Dedifferentiated amniotic fluid mesenchymal stem cell (primary cell): ENCODE results near the gene BORCS6.
"Not testable (repeated sequence)": the region's sequence is repeated elsewhere in the genome, so short reads cannot be mapped to it uniquely, and the experiment has no call there.

Source experiments
- DNase-seq: peaks from one replicate; pipeline ENCODE4 v3.0.0-alpha.2; 2016; ENCODE audit errors: extremely low spot score

BORCS6 gene

GRCh38 chr17:8189711-8190477 is at the start of gene BORCS6:
Gene BORCS6, minus strand, starts transcription at chr17:8190180. Its CDS starts 40 bp downstream, at chr17:8190140.
- DNase-seq: peak; percentile 96

GRCh38 chr17:8237886-8238285 is 47.9 kb upstream of the BORCS6 start:
- DNase-seq: no peak

DNA sequence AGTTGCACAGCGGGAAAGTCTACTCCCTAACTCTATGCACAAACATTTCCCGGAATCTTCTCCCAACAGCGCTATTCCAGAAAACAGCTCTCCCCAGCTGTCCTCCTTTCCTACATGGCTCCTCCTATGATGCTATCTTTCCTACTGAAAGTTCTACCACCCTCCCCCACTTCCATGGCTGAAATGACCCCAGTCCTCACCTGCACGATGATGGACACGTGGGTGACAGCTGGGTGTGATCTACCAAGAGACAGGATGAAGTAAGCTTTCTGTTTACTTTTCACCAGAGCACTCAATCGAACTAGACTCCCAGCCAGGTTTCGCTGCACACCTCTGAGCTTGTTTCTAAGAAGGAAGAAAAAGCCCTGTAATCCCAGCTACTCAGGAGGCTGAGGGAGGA is 47.2 kb upstream of the BORCS6 start:
- no peak for DNase-seq

- no peak for DNase-seq
Measured at GRCh38 chr17:8235676-8236075, 45.7 kb upstream of the BORCS6 start.

DNA sequence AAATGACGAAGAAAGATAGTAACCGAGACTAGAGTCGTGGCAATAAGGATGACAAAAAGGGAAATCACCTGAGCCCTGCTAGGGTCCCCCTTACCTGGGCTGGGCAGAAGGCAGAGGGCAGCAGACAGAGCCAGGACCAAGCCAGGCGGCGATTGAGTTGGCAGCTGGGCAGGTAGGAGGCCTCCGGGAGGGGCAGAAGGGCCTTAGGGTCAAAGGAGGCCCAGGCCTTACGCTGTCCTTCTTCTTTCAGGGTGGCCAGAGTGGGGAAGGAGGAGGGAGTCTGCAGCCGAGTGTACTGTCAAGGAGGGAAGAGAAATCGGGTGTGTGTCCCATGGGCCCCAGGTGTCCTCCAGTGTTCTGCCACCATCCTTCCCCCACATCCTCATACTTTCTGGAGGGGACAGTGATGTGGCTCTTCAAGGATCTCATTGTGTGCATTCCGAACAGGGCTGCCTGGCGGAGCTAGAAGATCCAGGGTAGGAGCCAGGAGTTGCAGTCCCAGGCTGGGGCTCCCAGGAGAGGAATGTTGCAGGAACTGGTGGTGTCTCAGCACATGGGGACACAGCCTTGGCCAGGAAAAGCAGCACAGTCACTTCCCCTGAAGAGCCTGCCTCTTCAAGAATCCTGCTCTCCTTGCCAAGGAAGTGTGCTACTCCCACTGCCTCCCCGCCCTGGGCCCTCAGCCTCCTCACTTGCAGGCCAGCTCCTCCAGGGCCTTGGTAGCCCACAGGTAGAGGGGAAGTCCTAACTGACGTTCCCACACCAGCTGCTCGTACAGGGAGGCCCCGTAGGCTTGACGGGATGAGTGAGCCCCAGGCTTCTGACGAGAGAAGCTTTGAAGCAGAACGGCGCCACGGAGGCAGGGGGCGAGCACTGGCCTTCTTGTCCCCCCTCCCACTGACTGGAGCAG is 44.6 kb upstream of the BORCS6 start:
- DNase-seq: no peak

GRCh38 chr17:8231701-8232100 is 41.7 kb upstream of the BORCS6 start:
- DNase-seq: no peak

DNA sequence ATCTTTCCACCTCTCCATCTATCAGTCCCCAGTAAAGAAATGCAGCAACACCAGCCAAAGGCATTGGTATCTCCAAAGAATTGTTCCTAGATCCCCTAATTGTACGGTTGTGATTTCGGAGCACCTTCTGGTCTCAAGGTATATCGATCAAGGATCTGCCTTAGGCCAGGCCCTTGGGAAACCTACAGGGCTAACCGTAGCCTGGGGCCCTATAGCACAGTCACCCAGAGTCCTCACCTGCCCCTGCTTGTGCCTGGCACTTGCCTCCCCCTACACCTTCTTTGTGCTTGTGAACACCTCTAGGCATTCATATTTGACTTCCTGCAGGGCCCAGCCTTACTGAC is 37.2 kb upstream of the BORCS6 start:
- no peak for DNase-seq

DNA sequence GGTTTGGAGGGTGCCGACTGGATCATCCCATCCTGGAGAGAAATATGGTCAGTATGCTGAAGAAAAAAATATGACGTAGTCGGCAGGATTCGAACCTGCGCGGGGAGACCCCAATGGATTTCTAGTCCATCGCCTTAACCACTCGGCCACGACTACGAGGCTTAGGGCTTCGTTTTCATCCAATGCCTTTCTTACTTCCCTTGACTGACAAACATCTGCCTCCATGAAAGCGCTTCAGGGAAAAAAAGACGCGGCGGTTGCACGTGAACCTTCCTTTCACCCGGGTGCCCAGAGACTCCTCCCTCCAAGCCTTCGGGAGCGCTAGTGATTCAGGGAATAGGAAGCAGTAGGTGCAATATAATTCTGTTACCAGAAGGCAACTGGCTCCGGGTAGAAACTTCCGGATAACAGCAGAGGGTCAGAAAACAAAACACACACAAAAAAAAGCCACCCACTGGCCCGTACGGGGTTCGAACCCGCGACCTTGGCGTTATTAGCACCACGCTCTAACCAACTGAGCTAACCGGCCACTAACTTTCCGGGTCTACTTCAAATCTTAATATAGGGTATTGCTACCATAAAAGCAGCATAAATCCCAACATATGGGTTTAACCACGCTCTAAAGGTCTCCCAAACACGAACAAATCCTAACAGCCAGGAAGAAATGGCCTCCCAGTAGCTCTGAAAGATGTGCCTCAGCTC is 36.7 kb upstream of the BORCS6 start:
- DNase-seq: peak; percentile 92

DNA sequence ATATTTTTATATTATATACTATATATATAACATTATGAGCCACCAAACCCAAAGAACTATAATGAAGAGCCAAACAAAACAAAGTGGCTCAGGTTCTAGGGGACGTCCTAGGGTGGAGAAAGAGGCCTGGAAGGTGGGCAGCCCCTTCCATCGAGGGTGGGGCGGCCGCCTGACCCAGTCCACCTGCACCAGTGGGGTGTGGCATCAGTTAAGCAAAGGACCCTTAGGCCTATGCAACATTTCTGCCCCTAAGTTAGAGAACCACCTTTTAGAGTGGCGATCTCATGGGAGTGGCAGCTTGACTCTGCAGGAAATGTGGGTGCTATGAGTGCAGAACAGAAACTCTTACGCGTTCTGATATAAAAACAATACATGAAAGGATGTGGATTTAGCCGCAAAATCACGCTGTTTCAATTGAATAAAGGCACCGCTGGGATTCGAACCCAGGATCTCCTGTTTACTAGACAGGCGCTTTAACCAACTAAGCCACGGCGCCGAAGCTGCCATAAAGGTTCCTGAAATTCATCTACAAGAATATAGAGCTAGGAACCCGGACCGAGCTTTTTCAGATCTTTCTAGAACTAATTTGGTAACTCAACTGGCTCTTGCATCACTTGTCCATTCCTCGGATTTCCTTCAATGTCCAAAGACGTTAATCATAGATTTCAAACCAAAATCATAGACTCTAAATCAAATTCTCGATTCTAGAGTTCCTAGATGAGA is 36.0 kb upstream of the BORCS6 start:
- peak; percentile 92 for DNase-seq

GRCh38 chr17:8224891-8225812 is 35.2 kb upstream of the BORCS6 start:
- DNase-seq: no peak

DNA sequence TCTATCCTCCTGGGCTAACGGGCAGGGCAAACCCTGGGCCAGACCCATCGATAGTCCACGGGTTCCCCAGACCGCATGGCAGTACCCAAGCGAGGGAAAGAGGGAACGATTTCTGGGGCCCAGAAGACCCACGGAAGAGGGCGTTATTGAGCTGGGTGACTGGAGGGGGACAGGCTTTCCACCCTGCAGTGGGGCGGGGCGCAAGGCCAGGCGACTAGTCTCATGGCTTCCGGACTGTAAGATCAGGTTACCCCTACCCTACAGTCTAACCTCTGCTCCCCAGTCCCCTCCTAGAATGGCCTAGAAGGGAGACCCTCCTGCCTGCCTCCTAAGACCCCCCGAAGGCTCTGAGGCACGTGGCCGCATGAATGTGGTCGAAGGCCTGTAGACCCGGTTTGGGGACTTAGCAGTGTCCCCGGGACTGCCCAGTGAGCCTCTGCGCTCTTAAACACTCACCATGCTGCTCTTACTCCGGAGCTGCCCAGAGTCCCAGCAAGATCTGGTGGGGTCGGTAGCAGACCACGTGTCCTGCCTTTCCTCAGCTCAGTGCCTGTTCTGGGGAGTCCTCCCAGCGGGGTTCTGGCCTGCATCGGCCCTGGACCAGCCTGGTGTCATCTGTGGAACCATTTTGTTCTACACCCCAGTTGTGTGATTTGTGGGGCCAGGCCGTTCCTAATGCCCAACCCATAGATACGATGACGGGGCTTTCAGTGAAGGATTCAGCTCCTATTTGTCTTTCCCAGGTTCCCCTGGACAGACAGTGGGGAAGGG is 33.6 kb upstream of the BORCS6 start:
- DNase-seq: no peak

DNA sequence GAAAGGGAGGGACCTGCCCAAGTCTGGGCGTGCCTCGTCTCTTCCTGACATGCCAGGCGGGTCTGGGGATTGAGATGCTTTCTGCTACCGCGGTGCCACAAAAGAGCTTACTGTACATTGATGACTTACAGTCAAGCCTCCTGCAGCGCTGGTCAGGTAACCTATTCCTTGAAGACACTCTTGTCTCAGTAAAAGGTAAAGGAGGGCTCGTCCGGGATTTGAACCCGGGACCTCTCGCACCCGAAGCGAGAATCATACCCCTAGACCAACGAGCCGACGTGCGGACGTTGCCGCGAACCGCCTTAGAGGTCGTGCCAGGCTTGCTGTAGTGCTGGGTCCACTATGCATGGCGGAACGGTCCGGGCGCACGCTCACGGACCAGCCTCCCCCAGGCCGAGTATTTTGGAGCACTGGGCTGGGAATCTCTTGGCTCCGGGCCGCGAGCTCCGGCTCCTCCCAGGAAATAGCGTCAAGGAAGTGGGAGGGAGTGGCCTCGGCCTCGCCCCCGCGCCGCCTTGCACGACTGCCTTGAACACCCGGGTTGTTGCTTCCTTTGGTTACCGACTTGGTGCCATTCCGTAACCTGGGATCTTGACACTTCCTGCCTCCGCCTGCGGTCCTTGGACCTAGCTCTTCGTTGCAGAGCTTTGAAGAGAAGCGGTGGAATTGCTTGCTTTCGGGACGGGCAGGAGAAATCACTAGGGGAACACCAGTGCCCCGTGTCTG is 32.8 kb upstream of the BORCS6 start:
- DNase-seq: peak; percentile 93

- no peak for DNase-seq
Measured at GRCh38 chr17:8222380-8222629, 32.3 kb upstream of the BORCS6 start.

DNA sequence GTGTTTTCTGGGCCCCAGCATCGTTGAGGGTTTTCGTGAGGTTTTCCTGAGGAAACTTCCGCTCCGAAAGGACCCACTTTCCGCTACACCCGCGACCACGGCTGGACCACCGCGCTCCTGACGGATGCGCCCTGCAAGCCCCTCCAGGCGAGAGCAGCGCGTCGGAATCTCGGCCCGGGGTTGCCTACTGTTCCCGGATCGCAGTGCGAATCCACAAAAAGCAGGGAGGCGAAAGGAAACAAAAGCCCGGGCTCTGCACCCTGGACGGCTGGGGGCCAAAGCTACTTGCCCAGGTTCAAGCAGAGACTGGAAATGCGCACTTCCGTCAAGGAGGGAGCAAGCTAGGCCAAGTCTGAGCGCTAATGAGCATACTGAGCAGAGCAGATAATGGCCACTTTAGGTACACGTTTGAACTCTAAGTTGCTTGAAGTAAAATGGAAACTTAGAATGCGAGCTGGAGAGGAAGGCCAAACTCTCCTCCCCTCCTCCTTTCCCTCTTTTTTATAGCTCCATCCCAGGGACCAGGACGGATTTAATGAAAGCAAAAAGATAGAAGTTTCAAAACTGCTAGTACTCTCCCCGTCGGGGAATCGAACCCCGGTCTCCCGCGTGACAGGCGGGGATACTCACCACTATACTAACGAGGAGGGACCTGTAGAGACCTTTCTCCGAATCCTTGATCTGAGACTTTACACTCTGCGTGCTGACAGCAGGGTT is 31.8 kb upstream of the BORCS6 start:
- DNase-seq: peak; percentile 87

DNA sequence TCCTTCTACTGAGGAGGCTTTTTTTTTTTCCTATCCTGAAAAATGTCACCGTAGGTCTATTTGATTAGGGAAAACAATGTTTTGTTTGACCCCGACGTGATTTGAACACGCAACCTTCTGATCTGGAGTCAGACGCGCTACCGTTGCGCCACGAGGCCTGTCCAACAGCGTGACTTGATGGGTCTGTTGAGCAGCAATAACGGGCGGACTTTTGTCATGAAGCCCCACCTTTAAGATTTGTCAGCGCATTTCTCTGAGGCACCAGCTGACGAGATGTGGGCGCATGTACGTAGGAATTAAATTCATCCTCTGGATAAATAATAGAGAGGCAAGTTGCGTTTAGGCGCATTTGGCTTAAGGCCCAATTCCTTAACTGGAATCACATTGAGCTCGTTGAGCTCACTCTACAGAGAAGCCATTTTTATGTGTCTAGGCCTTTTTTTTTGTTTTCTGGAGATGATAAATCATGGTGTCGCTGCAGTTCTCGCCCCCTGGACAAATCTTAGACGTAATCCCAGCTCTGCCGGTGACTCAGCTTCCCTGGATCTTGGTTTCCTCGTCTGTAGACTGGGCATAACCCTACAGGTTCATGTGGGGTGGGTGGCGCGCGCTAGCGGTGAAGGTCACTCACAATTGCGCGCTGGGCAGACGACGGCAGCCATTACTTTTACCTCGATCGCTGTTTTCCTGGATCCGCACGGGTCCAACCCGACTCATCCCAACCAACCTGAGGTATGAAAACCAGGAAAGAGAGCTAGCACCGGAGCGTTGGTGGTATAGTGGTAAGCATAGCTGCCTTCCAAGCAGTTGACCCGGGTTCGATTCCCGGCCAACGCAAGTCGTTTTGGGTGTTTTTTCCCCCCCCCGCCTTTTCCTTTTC is 31.0 kb upstream of the BORCS6 start:
- DNase-seq: peak; percentile 94

- DNase-seq: not testable (repeated sequence)
Measured at GRCh38 chr17:8214000-8214399, 24.0 kb upstream of the BORCS6 start.

GRCh38 chr17:8212312-8213180 is 22.6 kb upstream of the BORCS6 start:
- no peak for DNase-seq
